Skeletal muscle tissue (tissue), 4 donors: ENCODE results near the gene GPI. TPM values are rescaled to one million over a fixed set of nuclear protein-coding genes. Genes with fewer than 3 reads are reported as not detected.
A peak's percentile ranks its signal among the peaks of the same experiment; 100 is the strongest.
"Not testable (repeated sequence)": the region's sequence is repeated elsewhere in the genome, so short reads cannot be mapped to it uniquely, and the experiment has no call there.

Source experiments
- H3K27ac ChIP-seq: one replicate; pipeline ENCODE4 v1.7.0; 2013; ENCODE audit warnings: mild to moderate bottlenecking, low read depth, low read length, inconsistent platforms
- H3K27me3 ChIP-seq, 3 donors: one replicate each; pipeline ENCODE4 v1.7.0; 2013; ENCODE audit warnings: low read length in 3 of 3; ENCODE audit not compliant: control insufficient read depth in 3 of 3, insufficient read depth in 3 of 3
- H3K36me3 ChIP-seq, 3 donors: one replicate each; pipeline ENCODE4 v1.7.0; 2013; ENCODE audit warnings: low read length in 3 of 3; ENCODE audit not compliant: control insufficient read depth in 3 of 3, insufficient read depth in 3 of 3
- H3K4me1 ChIP-seq, 3 donors: one replicate each; pipeline ENCODE4 v1.7.0; 2013; ENCODE audit warnings: low read length in 3 of 3, mild to moderate bottlenecking in 3 of 3; ENCODE audit not compliant: control insufficient read depth in 3 of 3, insufficient read depth in 3 of 3
- H3K4me3 ChIP-seq, 3 donors: one replicate each; pipeline ENCODE4 v1.7.0; 2013; ENCODE audit warnings: low read length in 3 of 3
- H3K9ac ChIP-seq, 3 donors: one replicate each; pipeline ENCODE4 v1.7.0; 2013; ENCODE audit warnings: low read length in 3 of 3, mild to moderate bottlenecking in 3 of 3, moderate library complexity in 2 of 3, low read depth in 1 of 3
- H3K9me3 ChIP-seq, 3 donors: one replicate each; pipeline ENCODE4 v1.7.0; 2013; ENCODE audit warnings: low read length in 3 of 3; ENCODE audit not compliant: control insufficient read depth in 3 of 3
- total RNA-seq: library from RNA; depleted of rRNA; stranded (reverse); fragments of >200 nt; gene quantifications from one replicate; pipeline ENCODE4 v1.2.3, GENCODE V29; 2014
- donor health status: Osteomylitis.

GPI gene
- total RNA-seq, 1 donor from 2014 or later, result 80.4 TPM

DNA sequence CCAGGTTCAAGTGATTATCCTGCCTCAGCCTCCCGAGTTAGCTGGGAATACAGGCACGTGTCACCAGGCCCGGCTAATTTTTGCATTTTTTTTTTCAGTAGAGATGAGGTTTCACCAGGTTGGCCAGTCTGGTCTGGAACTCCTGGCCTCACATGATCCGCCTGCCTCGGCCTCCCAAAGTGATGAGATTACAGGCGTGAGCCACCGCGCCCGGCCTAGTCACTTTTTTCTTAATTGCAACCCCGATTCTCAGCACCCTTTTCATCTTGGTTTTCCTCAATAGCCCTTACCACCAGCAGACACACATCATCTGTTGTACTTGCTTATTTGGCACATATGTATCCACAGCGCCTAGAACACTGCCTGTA lies 550 bp upstream of the GPI start:
- no peaks in the 10 kb centered on the region for H3K27me3 ChIP-seq
- no peaks in the 10 kb centered on the region for H3K9me3 ChIP-seq
- H3K36me3 ChIP-seq, result peaks cover 30 to 34% (median 32%) of the 10 kb centered on the region in 3 donors
- peak overlapping the region; percentile 52 to 66 (median 62) for H3K9ac ChIP-seq
- H3K27ac ChIP-seq, result peak overlapping the region; percentile 66
- peaks cover 38 to 53% (median 43%) of the 10 kb centered on the region in 3 donors for H3K4me1 ChIP-seq
- peak overlapping the region; percentile 62 to 82 (median 77) for H3K4me3 ChIP-seq

DNA sequence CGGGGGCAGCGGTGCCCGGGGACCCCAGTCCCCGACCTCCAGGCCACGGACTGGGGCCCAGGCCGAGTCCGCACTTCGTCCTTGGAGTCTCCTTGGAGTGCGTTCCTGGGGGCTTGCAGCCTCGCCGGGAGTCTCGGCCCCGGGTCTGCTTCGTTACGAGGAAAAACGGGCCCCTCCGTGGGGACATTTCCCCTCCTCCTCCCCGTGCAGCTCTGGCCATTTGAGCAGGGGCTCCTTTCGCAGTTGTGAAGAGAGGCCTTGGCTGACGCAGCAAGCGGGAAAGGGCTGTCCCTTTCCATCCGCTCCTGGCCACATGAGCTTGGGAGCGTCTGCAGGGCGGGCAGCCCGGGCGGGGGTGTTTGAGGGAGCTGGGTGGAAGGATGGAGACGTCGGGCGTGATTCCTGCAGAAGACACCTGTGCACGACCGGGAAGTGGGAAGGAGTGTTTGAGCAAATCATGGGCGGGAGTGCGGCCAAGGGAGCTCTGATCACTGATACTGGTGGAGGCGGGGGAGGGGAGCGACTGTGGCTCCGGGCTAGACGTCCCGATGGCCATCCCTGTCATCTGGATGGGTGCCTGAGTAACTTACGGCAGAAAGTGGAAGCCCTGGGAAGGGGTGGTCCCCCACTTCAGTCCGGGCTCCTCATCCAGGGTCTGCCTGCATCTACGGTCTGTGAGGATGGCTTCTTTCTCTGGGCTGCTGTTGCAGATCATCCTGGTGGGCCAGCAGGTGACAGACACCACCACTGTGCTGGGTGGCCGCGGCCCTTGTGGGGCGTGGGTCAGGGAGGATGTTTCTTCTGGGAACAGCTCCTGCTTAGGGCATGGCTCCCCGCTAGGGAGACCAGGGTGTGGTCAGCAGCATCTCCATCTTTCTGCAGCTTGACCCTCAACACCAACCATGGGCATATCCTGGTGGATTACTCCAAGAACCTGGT lies 736 bp downstream of the GPI start:
- Histone ChIP-seq H3K9ac (peak overlapping the region; percentile 89 to 96 (median 89)), H3K4me3 (peak overlapping the region; percentile 82 to 94 (median 87)), H3K27ac (peak overlapping the region; percentile 91), H3K4me1 (peaks cover 45 to 56% (median 51%) of the 10 kb centered on the region in 3 donors), H3K9me3 (no peaks in the 10 kb centered on the region), H3K36me3 (peaks cover 39 to 44% (median 41%) of the 10 kb centered on the region in 3 donors), H3K27me3 (no peaks in the 10 kb centered on the region)

DNA sequence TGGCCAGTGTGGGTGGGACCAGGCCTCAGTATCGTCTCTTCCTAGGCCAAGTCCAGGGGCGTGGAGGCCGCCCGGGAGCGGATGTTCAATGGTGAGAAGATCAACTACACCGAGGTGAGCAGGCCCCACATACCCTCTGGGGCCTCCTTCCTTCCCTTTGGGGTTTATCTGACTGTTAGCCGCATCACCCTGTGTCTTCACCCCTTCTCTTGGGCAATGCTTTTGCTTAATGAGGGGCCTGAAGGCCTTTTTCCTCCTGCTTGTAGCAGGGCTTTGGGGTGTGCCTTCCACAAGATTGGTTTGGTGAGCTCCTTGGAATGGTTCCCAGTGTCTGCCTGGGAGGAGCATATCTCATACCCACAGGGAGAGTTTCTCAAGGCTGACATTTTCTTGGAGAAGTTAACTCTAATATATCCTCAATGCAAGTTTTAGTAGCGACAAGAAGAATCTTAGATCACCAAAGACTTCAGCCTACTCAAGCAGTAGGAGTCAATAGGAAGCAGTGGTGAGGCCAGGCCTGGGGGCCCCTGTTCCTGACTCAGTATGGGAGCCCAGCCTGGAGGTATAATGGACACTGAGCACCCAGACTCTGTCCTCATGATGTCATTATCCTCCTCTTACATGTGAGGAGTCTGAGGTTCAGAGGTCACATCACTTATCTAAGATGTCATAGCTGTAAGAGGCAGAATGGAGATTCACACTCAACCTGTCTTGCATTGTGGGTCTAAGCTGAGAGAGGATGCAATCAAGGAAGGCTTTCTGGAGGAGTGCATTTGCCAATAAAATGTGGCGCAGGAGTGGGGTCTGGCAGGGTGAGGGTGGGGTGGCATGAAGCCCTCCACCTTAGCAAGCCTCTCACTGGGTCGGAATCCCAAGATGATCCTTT lies 2.0 kb downstream of the GPI start:
- Histone ChIP-seq H3K4me3 (peak overlapping the region; percentile 82 to 94 (median 87)), H3K9me3 (no peaks in the 10 kb centered on the region), H3K27me3 (no peaks in the 10 kb centered on the region), H3K9ac (peak overlapping the region; percentile 65 to 96 (median 89)), H3K36me3 (peaks cover 44 to 45% (median 45%) of the 10 kb centered on the region in 3 donors), H3K4me1 (peaks cover 53 to 63% (median 58%) of the 10 kb centered on the region in 3 donors), H3K27ac (peak overlapping the region; percentile 91)

DNA sequence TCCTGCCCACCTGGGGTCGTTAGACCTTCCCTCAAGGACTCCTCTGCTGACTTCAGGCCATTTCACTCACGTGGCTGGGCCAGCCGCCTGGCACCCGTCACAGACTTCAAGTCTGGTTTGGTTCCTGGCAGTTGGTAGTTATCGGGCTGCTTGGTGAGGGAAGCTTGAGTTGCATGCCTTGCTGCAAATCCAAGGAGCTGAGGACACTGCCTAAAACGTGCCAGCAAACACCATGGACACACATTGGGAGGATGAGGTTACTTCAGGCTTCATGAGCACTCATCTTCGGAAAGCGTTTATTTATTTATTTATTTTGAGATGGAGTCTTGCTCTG lies 2.6 kb downstream of the GPI start:
- H3K36me3 ChIP-seq, result peaks cover 44 to 50% (median 45%) of the 10 kb centered on the region in 3 donors

DNA sequence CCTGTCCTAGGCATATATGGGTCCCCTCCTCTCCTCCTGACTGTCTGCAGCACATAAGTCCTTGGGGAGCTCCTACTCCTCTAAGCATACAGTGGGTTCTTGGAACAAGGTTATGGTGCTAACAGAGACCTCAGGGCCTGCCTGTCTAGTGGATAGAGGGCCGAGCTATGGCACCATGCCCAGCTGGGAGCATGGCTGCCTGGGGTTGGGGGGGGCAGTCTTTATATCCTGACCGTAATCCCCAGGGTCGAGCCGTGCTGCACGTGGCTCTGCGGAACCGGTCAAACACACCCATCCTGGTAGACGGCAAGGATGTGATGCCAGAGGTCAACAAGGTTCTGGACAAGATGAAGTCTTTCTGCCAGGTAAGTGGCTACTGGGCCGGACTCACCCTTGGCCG lies 3.3 kb downstream of the GPI start:
- no peaks in the 10 kb centered on the region for H3K27me3 ChIP-seq
- H3K9me3 ChIP-seq, result no peaks in the 10 kb centered on the region
- H3K9ac ChIP-seq, result peak overlapping the region in 2 of 3 donors; percentile 34 to 68
- peak overlapping the region; percentile 91 for H3K27ac ChIP-seq
- peaks cover 44 to 51% (median 45%) of the 10 kb centered on the region in 3 donors for H3K36me3 ChIP-seq
- H3K4me3 ChIP-seq, result peak overlapping the region in 2 of 3 donors; percentile 6 to 27
- peaks cover 53 to 63% (median 58%) of the 10 kb centered on the region in 3 donors for H3K4me1 ChIP-seq

More for the DNA sequence above, 2.6 kb downstream of the GPI start:
- peak overlapping the region in 1 of 3 donors; percentile 39 for H3K4me3 ChIP-seq
- no peaks in the 10 kb centered on the region for H3K9me3 ChIP-seq
- peak overlapping the region in 1 of 3 donors; percentile 96 for H3K9ac ChIP-seq
- H3K27me3 ChIP-seq, result no peaks in the 10 kb centered on the region
- H3K27ac ChIP-seq, result peak overlapping the region; percentile 91
- H3K4me1 ChIP-seq, result peaks cover 53 to 63% (median 58%) of the 10 kb centered on the region in 3 donors

DNA sequence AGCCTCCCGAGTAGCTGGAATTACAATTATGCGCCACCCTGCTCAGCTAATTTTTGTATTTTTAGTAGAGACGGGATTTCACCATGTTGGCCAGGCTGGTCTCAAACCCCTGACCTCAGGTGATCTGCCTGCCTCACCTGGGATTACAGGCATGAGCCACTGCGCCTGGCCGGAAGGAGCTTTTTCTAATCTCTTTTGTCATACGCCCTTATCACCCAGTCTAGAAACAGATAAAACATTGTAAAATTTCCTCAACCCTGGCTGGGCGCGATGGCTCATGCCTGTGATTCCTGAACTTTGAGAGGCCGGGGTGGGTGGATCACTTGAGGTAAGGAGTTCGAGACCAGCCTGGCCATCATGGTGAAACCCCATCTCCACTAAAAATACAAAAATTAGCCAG lies 4.2 kb downstream of the GPI start:
- Histone ChIP-seq H3K4me1 (peaks cover 53 to 63% (median 58%) of the 10 kb centered on the region in 3 donors), H3K36me3 (peaks cover 45 to 56% (median 51%) of the 10 kb centered on the region in 3 donors), H3K27ac (peak overlapping the region; percentile 91)
- not testable (repeated sequence) for H3K9me3 ChIP-seq, H3K27me3 ChIP-seq, H3K4me3 ChIP-seq, H3K9ac ChIP-seq

DNA sequence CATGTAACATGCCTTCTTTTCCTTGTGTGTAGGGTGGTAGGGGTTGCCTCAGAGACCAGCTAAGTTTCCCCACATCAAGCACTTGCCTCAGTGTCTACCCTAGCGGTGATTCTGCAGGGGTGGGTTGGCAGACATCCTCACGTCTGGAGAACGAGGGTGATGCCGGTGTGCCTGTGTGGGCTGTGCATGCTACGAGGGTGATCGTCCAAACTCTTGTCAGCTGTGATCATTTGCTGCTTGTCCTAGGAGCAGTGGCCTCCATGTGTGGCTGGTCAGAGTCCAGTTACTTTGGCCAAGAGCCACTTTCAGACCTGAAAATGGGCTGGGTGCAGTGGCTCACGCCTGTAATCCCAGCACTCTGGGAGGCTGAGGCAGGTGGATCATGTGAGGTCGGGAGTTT lies 5.1 kb downstream of the GPI start:
- H3K9ac ChIP-seq, result peak overlapping the region; percentile 14 to 36 (median 20)
- H3K36me3 ChIP-seq, result peaks cover 48 to 64% (median 58%) of the 10 kb centered on the region in 3 donors
- H3K27me3 ChIP-seq, result no peaks in the 10 kb centered on the region
- peaks cover 47 to 58% (median 53%) of the 10 kb centered on the region in 3 donors for H3K4me1 ChIP-seq
- no peaks in the 10 kb centered on the region for H3K9me3 ChIP-seq
- no peak overlapping the region for H3K27ac ChIP-seq
- peak overlapping the region in 1 of 3 donors; percentile 26 for H3K4me3 ChIP-seq

DNA sequence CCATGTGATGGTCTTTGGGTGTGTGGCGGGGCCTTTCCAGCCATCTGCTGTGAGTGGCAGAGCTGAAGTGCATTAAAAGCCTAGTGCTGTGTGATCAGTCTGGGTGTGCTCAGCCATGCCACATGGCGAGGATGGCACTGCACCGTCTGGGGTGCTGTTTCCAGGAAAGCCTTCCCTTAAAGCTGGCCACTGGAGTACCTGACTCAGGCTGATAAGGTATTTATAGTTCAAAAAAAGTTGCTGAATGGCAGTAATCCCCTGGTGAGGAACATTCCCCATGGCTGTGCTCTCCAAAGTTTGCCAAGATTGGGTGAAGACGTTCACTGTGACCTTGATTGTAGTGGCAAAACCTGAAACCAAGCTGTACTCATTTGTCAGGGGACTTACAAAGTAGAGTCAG lies 6.0 kb downstream of the GPI start:
- Histone ChIP-seq H3K4me3 (peak overlapping the region in 2 of 3 donors; percentile 14 to 23), H3K27ac (peak overlapping the region; percentile 52), H3K4me1 (peaks cover 44 to 52% (median 51%) of the 10 kb centered on the region in 3 donors), H3K36me3 (peaks cover 54 to 71% (median 65%) of the 10 kb centered on the region in 3 donors), H3K27me3 (no peaks in the 10 kb centered on the region), H3K9me3 (no peaks in the 10 kb centered on the region), H3K9ac (peak overlapping the region; percentile 20 to 54 (median 53))

DNA sequence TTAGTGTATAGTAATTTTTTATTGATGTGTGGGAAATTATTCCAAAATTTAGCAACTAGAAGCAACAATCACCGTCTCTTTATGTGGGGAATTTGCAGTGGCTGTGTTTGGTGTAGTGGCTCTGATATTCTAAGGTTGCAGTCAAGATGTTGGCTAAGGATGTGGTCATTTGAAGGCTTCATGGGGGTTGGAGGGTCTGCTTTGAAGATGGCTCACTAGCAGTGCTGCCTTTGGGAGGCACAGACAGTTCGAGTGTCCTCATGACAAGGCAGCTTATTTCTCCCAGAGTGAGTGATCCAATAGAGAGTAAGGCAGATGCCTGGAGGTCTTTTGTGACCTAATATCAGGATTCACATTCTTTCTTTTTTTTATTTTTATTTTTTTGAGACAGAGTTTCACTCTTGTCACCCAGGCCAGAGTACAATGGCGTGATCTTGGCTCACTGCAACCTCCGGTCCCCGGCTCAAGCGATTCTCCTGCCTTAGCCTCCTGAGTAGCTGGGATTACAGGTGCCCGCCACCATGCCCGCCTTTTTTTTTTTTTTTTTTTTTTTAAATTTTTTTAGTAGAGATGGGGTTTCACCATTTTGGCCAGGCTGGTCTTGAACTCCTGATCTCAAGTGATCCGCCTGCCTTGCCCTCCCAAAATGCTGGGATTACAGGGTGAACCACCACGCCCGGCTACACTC lies 8.7 kb downstream of the GPI start:
- Histone ChIP-seq H3K4me1 (peaks cover 19 to 24% (median 23%) of the 10 kb centered on the region in 3 donors), H3K27ac (no peak overlapping the region), H3K27me3 (no peaks in the 10 kb centered on the region), H3K4me3 (no peak overlapping the region), H3K9ac (no peak overlapping the region), H3K9me3 (no peaks in the 10 kb centered on the region), H3K36me3 (peaks cover 44 to 62% (median 56%) of the 10 kb centered on the region in 3 donors)
